ENCODE measurements around the gene SLC18A2.

SLC18A2 gene

GRCh38 chr10:117311261-117311660 lies 70.3 kb downstream of the SLC18A2 start:
- Histone ChIP-seq H3K4me2 (ENCODE audit: low read length) (no peak overlapping the region), H3K27ac (ENCODE audit: low read depth, low read length) (no peak overlapping the region), H3K79me2 (ENCODE audit: control insufficient read depth, low read length) (no peaks in the 10 kb centered on the region), H4K20me1 (ENCODE audit: control insufficient read depth, insufficient read depth, low read depth, low read length) (no peaks in the 10 kb centered on the region), H3K4me3 (ENCODE audit: low read length) (no peak overlapping the region), H3K4me1 (ENCODE audit: control insufficient read depth, low read length) (no peaks in the 10 kb centered on the region), H3K36me3 (ENCODE audit: control insufficient read depth, low read length) (peaks cover 6% of the 10 kb centered on the region; the same call in 1 of the 2 replicates), H3K27me3 (ENCODE audit: control insufficient read depth, low read length) (no peaks in the 10 kb centered on the region), H3F3A (ENCODE audit: control insufficient read depth, insufficient read depth) (no peaks in the 10 kb centered on the region), H3K9me2 (replicated peaks; ENCODE audit: control insufficient read depth, low read length) (no peaks in the 10 kb centered on the region), H3K9me3 (ENCODE audit: control insufficient read depth, insufficient read depth, low read length) (no peaks in the 10 kb centered on the region)
- TF ChIP-seq EZH2phosphoT487 (IDR thresholded peaks at IDR 0.05; ENCODE audit: borderline replicate concordance, low read length), result no peak
- TF ChIP-seq, protein P1, sequence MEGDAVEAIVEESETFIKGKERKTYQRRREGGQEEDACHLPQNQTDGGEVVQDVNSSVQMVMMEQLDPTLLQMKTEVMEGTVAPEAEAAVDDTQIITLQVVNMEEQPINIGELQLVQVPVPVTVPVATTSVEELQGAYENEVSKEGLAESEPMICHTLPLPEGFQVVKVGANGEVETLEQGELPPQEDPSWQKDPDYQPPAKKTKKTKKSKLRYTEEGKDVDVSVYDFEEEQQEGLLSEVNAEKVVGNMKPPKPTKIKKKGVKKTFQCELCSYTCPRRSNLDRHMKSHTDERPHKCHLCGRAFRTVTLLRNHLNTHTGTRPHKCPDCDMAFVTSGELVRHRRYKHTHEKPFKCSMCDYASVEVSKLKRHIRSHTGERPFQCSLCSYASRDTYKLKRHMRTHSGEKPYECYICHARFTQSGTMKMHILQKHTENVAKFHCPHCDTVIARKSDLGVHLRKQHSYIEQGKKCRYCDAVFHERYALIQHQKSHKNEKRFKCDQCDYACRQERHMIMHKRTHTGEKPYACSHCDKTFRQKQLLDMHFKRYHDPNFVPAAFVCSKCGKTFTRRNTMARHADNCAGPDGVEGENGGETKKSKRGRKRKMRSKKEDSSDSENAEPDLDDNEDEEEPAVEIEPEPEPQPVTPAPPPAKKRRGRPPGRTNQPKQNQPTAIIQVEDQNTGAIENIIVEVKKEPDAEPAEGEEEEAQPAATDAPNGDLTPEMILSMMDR (IDR thresholded peaks at IDR 0.05; ENCODE audit: low read depth, low read length, poor library complexity, severe bottlenecking), result no peak

- TF ChIP-seq EZH2phosphoT487 (IDR thresholded peaks at IDR 0.05; ENCODE audit: borderline replicate concordance, low read length), result no peak
- TF ChIP-seq, protein P1 (IDR thresholded peaks at IDR 0.05; ENCODE audit: low read depth, low read length, poor library complexity, severe bottlenecking), result no peak
- H3K27ac ChIP-seq (ENCODE audit: low read depth, low read length), result no peak overlapping the region
- H4K20me1 ChIP-seq (ENCODE audit: control insufficient read depth, insufficient read depth, low read depth, low read length), result no peaks in the 10 kb centered on the region
- H3K4me2 ChIP-seq (ENCODE audit: low read length), result no peak overlapping the region
- no peaks in the 10 kb centered on the region for H3K9me2 ChIP-seq (replicated peaks; ENCODE audit: control insufficient read depth, low read length)
- H3K79me2 ChIP-seq (ENCODE audit: control insufficient read depth, low read length), result no peaks in the 10 kb centered on the region
- H3K36me3 ChIP-seq (ENCODE audit: control insufficient read depth, low read length), result peaks cover 6% of the 10 kb centered on the region; the same call in 1 of the 2 replicates
- H3K4me1 ChIP-seq (ENCODE audit: control insufficient read depth, low read length), result no peaks in the 10 kb centered on the region
- H3K4me3 ChIP-seq (ENCODE audit: low read length), result no peak overlapping the region
- H3F3A ChIP-seq (ENCODE audit: control insufficient read depth, insufficient read depth), result no peaks in the 10 kb centered on the region
- no peaks in the 10 kb centered on the region for H3K27me3 ChIP-seq (ENCODE audit: control insufficient read depth, low read length)
- no peaks in the 10 kb centered on the region for H3K9me3 ChIP-seq (ENCODE audit: control insufficient read depth, insufficient read depth, low read length)
Observed at GRCh38 chr10:117312430-117312829, 71.5 kb downstream of the SLC18A2 start.

DNA sequence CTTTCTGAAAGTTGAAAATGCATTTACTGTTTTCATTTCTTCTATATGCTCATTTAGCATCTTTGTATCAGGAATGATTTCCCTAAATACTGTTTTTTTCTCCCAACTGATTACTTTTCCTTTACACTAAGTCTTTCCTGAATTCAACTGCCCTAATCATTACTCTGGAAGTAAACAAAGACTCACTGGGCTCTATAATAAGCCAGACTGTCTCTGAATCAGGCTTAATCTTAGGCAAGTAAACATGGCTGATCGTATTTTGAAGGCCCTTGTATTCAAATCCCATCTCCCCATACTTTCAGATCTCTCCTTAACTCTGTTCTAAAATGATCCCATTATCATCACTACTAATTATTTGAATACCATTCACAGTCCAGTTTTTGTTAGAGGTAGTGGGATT lies 72.7 kb downstream of the SLC18A2 start:
- Histone ChIP-seq H4K20me1 (ENCODE audit: control insufficient read depth, insufficient read depth, low read depth, low read length) (no peaks in the 10 kb centered on the region), H3K9me3 (ENCODE audit: control insufficient read depth, insufficient read depth, low read length) (no peaks in the 10 kb centered on the region), H3F3A (ENCODE audit: control insufficient read depth, insufficient read depth) (no peaks in the 10 kb centered on the region), H3K79me2 (ENCODE audit: control insufficient read depth, low read length) (no peaks in the 10 kb centered on the region), H3K4me2 (ENCODE audit: low read length) (no peak overlapping the region), H3K27ac (ENCODE audit: low read depth, low read length) (no peak overlapping the region), H3K4me1 (ENCODE audit: control insufficient read depth, low read length) (no peaks in the 10 kb centered on the region), H3K36me3 (ENCODE audit: control insufficient read depth, low read length) (peaks cover 12% of the 10 kb centered on the region), H3K27me3 (ENCODE audit: control insufficient read depth, low read length) (no peaks in the 10 kb centered on the region), H3K4me3 (ENCODE audit: low read length) (no peak overlapping the region), H3K9me2 (replicated peaks; ENCODE audit: control insufficient read depth, low read length) (no peaks in the 10 kb centered on the region)
- TF ChIP-seq, protein P1 (IDR thresholded peaks at IDR 0.05; ENCODE audit: low read depth, low read length, poor library complexity, severe bottlenecking), result no peak
- no peak for TF ChIP-seq EZH2phosphoT487 (IDR thresholded peaks at IDR 0.05; ENCODE audit: borderline replicate concordance, low read length)
